HEK293 (cell line): ENCODE data around the gene SLC26A1.
A peak's percentile ranks its signal among the peaks of the same experiment; 100 is the strongest.

Source experiments
- CTCF ChIA-PET: fragments of 350-600 bp; formaldehyde crosslinking; extraction: SDS; loops from one replicate; lab custom pipeline; 2021; ENCODE audit warnings: antibody characterized with exemption; lab: Yijun Ruan, JAX
- POLR2A ChIA-PET: fragments of 300-600 bp; formaldehyde crosslinking; extraction: SDS; loops from one replicate; lab custom pipeline; 2020; ENCODE audit warnings: antibody characterized with exemption, inconsistent platforms; lab: Yijun Ruan, JAX
- H3K27ac ChIP-seq: fragments of 200-500 bp; sonication (Bioruptor generic); 2 replicates; pipeline ENCODE4 v1.5.1; 2014; ENCODE audit warnings: low read depth, low read length, control low read depth, inconsistent platforms; ENCODE audit errors: extremely low read depth
- H3K36me3 ChIP-seq, 2 experiments: fragments of 200-500 bp in 1 of 2; sonication (Bioruptor generic) in 1 of 2; 1 replicate in 1 of 2; 2 replicates in 1 of 2; pipeline ENCODE4 v1.5.1; 2014 to 2017; ENCODE audit warnings: inconsistent platforms in 2 of 2, low read length in 2 of 2; ENCODE audit not compliant: control insufficient read depth in 2 of 2, insufficient read depth in 1 of 2
- H3K4me1 ChIP-seq: fragments of 200-500 bp; sonication (Bioruptor generic); 2 replicates; pipeline ENCODE4 v1.5.1; 2014; ENCODE audit warnings: mild to moderate bottlenecking, low read length, inconsistent platforms; ENCODE audit not compliant: control insufficient read depth, insufficient read depth
- H3K4me3 ChIP-seq: 2 replicates; pipeline ENCODE4 v1.5.1; 2011; ENCODE audit warnings: low read depth, mild to moderate bottlenecking, control low read depth, low read length, moderate library complexity
- H3K9me3 ChIP-seq: fragments of 200-500 bp; sonication (Bioruptor generic); 2 replicates; pipeline ENCODE4 v1.5.1; 2014; ENCODE audit warnings: low read depth, low read length, inconsistent platforms; ENCODE audit not compliant: control insufficient read depth, insufficient read depth
- BCL11A ChIP-seq: fragments of 450-650 bp; formaldehyde crosslinking; IDR thresholded peaks from 2 replicates; pipeline ENCODE4 v1.5.1; 2016; ENCODE audit warnings: low read depth, missing biosample characterization, missing genetic modification characterization
- BCL11B ChIP-seq: fragments of 450-650 bp; formaldehyde crosslinking; IDR thresholded peaks from 2 replicates; pipeline ENCODE4 v1.5.1; 2016; ENCODE audit warnings: low read depth, missing biosample characterization, missing genetic modification characterization
- GLIS2 ChIP-seq: fragments of 450-650 bp; formaldehyde crosslinking; IDR thresholded peaks from 2 replicates; pipeline ENCODE4 v1.5.1; 2016; ENCODE audit warnings: missing biosample characterization, missing genetic modification characterization
- RBAK ChIP-seq: fragments of 450-650 bp; formaldehyde crosslinking; IDR thresholded peaks from 2 replicates; pipeline ENCODE4 v1.5.1; 2016; ENCODE audit warnings: missing biosample characterization, missing genetic modification characterization
- ZFP41 ChIP-seq: fragments of 450-650 bp; formaldehyde crosslinking; IDR thresholded peaks from 2 replicates; pipeline ENCODE4 v1.5.1; 2016; ENCODE audit warnings: missing biosample characterization, missing genetic modification characterization, borderline replicate concordance
- ZIC2 ChIP-seq: fragments of 450-650 bp; formaldehyde crosslinking; IDR thresholded peaks from 2 replicates; pipeline ENCODE4 v1.5.1; 2016; ENCODE audit warnings: missing biosample characterization, missing genetic modification characterization
- ZNF214 ChIP-seq: fragments of 450-650 bp; formaldehyde crosslinking; IDR thresholded peaks from 2 replicates; pipeline ENCODE4 v1.5.1; 2017; ENCODE audit warnings: missing biosample characterization, mild to moderate bottlenecking, missing genetic modification characterization, borderline replicate concordance
- ZNF354C ChIP-seq: fragments of 450-650 bp; formaldehyde crosslinking; IDR thresholded peaks from 2 replicates; pipeline ENCODE4 v1.5.1; 2016; ENCODE audit warnings: missing biosample characterization, missing genetic modification characterization, low read depth, borderline replicate concordance
- ZNF416 ChIP-seq: fragments of 450-650 bp; formaldehyde crosslinking; IDR thresholded peaks from 2 replicates; pipeline ENCODE4 v1.5.1; 2016; ENCODE audit warnings: missing biosample characterization, missing genetic modification characterization
- ZNF488 ChIP-seq: fragments of 450-650 bp; formaldehyde crosslinking; IDR thresholded peaks from 2 replicates; pipeline ENCODE4 v1.5.1; 2016; ENCODE audit warnings: missing biosample characterization, missing genetic modification characterization
- ZNF521 ChIP-seq: fragments of 450-650 bp; formaldehyde crosslinking; IDR thresholded peaks from 2 replicates; pipeline ENCODE4 v1.5.1; 2017; ENCODE audit warnings: missing biosample characterization, mild to moderate bottlenecking, missing genetic modification characterization
- ZNF585B ChIP-seq: fragments of 450-650 bp; formaldehyde crosslinking; IDR thresholded peaks from 2 replicates; pipeline ENCODE4 v1.5.1; 2016; ENCODE audit warnings: missing biosample characterization, missing genetic modification characterization
- ZNF610 ChIP-seq: fragments of 450-650 bp; formaldehyde crosslinking; IDR thresholded peaks from 2 replicates; pipeline ENCODE4 v1.5.1; 2016; ENCODE audit warnings: missing biosample characterization, missing genetic modification characterization, borderline replicate concordance
- ZNF629 ChIP-seq: fragments of 450-650 bp; formaldehyde crosslinking; IDR thresholded peaks from 2 replicates; pipeline ENCODE4 v1.5.1; 2017; ENCODE audit warnings: missing biosample characterization, missing genetic modification characterization
- ZNF658 ChIP-seq: fragments of 450-650 bp; formaldehyde crosslinking; IDR thresholded peaks from 2 replicates; pipeline ENCODE4; 2016; ENCODE audit warnings: missing biosample characterization, missing genetic modification characterization
- ZNF76 ChIP-seq: fragments of 450-650 bp; formaldehyde crosslinking; IDR thresholded peaks from 2 replicates; pipeline ENCODE4; 2016; ENCODE audit warnings: low read depth, missing biosample characterization, missing genetic modification characterization, borderline replicate concordance
- TF ChIP-seq, protein P1 (sequence below): fragments of 450-650 bp; formaldehyde crosslinking; IDR thresholded peaks from 2 replicates; pipeline ENCODE4 v1.5.1; 2016; ENCODE audit warnings: missing biosample characterization, missing genetic modification characterization
- TF ChIP-seq, protein P2 (sequence below): IDR thresholded peaks from 2 replicates; pipeline ENCODE4 v1.6.1; 2011; ENCODE audit warnings: mild to moderate bottlenecking, low read depth, low read length, borderline replicate concordance
- TF ChIP-seq, protein P3 (sequence below): fragments of 450-650 bp; formaldehyde crosslinking; IDR thresholded peaks from 2 replicates; pipeline ENCODE4 v1.5.1; 2016; ENCODE audit warnings: missing biosample characterization, missing genetic modification characterization
- TF ChIP-seq, protein P4 (sequence below): fragments of 450-650 bp; formaldehyde crosslinking; IDR thresholded peaks from 2 replicates; pipeline ENCODE4 v1.5.1; 2017; ENCODE audit warnings: missing biosample characterization, mild to moderate bottlenecking, missing genetic modification characterization, moderate library complexity

The SLC26A1 gene

DNA sequence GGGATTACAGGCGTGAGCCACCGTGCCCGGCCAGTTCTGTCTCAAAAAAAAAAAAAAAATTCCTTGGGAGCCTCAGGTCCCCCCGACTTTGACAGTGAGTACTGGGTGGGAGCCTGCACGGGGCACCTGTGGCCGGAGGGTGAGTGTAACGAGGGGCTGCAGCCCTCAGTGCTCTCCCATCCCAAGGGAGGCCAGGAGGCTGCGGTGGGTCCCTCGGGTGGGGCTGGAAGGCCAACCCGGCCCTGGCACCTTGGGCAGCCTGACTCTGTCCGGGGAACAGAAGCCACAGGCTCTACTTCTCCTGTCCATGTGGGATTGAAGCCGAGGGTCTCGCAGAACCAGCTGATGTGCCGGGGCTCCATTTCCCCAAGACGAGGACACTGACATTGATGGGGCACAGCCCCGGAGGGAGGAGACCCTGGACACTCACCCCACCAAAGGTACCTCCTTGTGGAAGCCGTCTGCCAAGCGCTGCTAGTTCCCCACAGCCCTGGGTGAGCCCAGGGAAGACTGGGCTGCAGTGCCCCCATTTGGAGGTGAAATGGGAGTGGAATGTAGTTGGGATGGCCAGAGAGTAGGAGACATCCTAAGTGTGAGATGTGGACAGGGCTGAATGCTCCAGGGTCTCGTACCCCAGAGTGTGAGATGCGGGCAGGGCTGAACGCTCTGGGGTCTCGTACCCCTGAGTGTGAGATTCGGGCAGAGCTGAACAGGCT lies 2.3 kb upstream of the SLC26A1 start:
- CTCF ChIA-PET = no interaction called here
- H3K4me3 ChIP-seq = no peak overlapping the region
- no peaks in the 10 kb centered on the region for H3K36me3 ChIP-seq
- H3K4me1 ChIP-seq = no peaks in the 10 kb centered on the region; the same call in 1 of the 2 replicates
- H3K27ac ChIP-seq = no peak overlapping the region
- POLR2A ChIA-PET = no interaction called here
- no peak for TF ChIP-seq ZNF585B (tag by site-specific recombination)
- TF ChIP-seq GLIS2 (tag by site-specific recombination) = no peak
- TF ChIP-seq ZNF521 (tag by site-specific recombination) = no peak
- TF ChIP-seq ZNF214 = no peak
- TF ChIP-seq ZNF488 (tag by site-specific recombination) = no peak
- no peak for TF ChIP-seq ZNF76 (tag by site-specific recombination)
- no peak for TF ChIP-seq RBAK (tag by site-specific recombination)
- no peak for TF ChIP-seq ZNF610 (tag by site-specific recombination)
- TF ChIP-seq, protein P1, sequence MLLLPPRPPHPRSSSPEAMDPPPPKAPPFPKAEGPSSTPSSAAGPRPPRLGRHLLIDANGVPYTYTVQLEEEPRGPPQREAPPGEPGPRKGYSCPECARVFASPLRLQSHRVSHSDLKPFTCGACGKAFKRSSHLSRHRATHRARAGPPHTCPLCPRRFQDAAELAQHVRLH (tag by site-specific recombination) = no peak
- TF ChIP-seq, protein P2, sequence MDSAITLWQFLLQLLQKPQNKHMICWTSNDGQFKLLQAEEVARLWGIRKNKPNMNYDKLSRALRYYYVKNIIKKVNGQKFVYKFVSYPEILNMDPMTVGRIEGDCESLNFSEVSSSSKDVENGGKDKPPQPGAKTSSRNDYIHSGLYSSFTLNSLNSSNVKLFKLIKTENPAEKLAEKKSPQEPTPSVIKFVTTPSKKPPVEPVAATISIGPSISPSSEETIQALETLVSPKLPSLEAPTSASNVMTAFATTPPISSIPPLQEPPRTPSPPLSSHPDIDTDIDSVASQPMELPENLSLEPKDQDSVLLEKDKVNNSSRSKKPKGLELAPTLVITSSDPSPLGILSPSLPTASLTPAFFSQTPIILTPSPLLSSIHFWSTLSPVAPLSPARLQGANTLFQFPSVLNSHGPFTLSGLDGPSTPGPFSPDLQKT = no peak
- no peaks in the 10 kb centered on the region for H3K9me3 ChIP-seq

GRCh38 chr4:992297-993110 lies 700 bp downstream of the SLC26A1 start:
- POLR2A ChIA-PET = no interaction called here

DNA sequence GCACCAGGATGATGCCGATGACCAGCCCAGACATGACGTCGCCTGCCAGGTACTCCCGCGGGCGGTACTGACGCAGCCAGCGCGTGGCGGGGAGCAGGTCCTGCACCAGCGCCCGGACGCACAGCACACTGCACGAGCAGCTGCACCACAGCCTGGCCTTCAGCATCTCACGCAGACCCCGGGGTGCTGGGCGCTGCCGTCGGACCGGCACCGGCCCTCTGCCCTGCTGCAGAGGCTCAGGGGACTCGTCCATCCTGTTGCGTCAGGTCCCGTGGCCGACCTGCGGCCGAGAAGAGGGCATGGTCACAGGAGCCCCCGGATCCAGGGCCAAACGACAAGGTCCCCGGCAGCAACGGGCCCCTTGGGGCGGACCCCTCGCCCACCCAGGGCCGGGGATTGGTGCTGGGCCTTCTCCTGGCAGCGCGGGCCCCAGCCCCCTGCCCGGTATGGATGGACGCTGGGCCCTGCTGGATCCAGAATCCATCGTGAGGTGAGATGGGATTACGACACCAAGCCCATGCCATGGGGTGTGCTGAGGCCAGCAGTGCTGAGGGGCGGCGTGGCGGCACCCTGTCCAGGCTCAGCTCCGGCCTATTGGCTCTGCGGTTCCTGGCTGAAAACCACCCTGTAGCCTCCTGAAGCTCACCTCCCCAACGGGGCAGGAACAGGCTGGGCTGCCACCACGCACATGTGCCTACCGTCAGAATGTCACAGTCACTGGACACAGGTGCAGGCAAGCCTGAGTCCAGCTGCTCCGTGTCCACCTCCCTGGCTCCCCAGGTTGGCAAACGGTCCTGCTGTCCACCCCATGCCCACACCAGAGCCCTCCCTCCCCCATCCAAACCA lies 1.5 kb downstream of the SLC26A1 start:
- ChIA-PET CTCF (no interaction called here), POLR2A (no interaction called here)
- Histone ChIP-seq H3K4me3 (no peak overlapping the region), H3K4me1 (no peaks in the 10 kb centered on the region), H3K9me3 (no peaks in the 10 kb centered on the region), H3K27ac (no peak overlapping the region), H3K36me3 (peaks cover 0 to 4% of the 10 kb centered on the region in 2 experiments; a peak in 1 of 3 replicates)
- no peak for TF ChIP-seq ZNF416 (tag by site-specific recombination)
- TF ChIP-seq ZFP41 (tag by site-specific recombination) = no peak
- TF ChIP-seq BCL11A = no peak
- TF ChIP-seq ZNF658 = no peak
- TF ChIP-seq, protein P3, sequence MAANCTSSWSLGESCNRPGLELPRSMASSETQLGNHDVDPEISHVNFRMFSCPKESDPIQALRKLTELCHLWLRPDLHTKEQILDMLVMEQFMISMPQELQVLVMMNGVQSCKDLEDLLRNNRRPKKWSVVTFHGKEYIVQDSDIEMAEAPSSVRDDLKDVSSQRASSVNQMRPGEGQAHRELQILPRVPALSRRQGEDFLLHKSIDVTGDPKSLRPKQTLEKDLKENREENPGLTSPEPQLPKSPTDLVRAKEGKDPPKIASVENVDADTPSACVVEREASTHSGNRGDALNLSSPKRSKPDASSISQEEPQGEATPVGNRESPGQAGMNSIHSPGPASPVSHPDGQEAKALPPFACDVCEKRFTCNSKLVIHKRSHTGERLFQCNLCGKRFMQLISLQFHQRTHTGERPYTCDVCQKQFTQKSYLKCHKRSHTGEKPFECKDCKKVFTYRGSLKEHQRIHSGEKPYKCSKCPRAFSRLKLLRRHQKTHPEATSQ (tag by site-specific recombination) = no peak
- no peak for TF ChIP-seq ZNF354C (tag by site-specific recombination)
- TF ChIP-seq ZNF629 (tag by site-specific recombination) = no peak

More at GRCh38 chr4:992297-993110, 700 bp downstream of the SLC26A1 start:
- TF ChIP-seq, protein P4, sequence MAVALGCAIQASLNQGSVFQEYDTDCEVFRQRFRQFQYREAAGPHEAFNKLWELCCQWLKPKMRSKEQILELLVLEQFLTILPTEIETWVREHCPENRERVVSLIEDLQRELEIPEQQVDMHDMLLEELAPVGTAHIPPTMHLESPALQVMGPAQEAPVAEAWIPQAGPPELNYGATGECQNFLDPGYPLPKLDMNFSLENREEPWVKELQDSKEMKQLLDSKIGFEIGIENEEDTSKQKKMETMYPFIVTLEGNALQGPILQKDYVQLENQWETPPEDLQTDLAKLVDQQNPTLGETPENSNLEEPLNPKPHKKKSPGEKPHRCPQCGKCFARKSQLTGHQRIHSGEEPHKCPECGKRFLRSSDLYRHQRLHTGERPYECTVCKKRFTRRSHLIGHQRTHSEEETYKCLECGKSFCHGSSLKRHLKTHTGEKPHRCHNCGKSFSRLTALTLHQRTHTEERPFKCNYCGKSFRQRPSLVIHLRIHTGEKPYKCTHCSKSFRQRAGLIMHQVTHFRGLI = peak; percentile 80
- TF ChIP-seq ZNF658 (no peak), ZIC2 (tag by site-specific recombination) (peak; percentile 50), BCL11B (no peak)
- TF ChIP-seq, all 188 proteins: peak for 2
- CTCF ChIA-PET = no interaction called here
- H3K9me3 ChIP-seq = no peaks in the 10 kb centered on the region
- no peak overlapping the region for H3K27ac ChIP-seq
- H3K4me1 ChIP-seq = no peaks in the 10 kb centered on the region; the same call in 1 of the 2 replicates
- H3K36me3 ChIP-seq = peaks cover 0 to 4% of the 10 kb centered on the region in 2 experiments; a peak in 1 of 3 replicates
- H3K4me3 ChIP-seq = no peak overlapping the region
